Muscle of back (tissue), 11 donors: ENCODE results near the gene ABCD1. TPM values are rescaled to one million over a fixed set of nuclear protein-coding genes. Genes with fewer than 3 reads are reported as not detected.

Experiments used
- DNase-seq, 3 donors: peaks; one replicate each; pipeline versions ENCODE4 v3.0.0 to v3.0.0-alpha.2; 2013
- polyA plus RNA-seq, 10 donors: library from polyadenylated mRNA; unstranded; fragments of 120-200 nt; gene quantifications; one replicate each; pipeline ENCODE4 v1.2.1, GENCODE V29; 2013; ENCODE audit not compliant: insufficient read length in 10 of 10

The ABCD1 gene
- polyA plus RNA-seq, 10 donors: 7.0 to 9.9 (median 8.6) TPM

- no peak for DNase-seq
Observed at GRCh38 chrX:153772316-153773217, 47.9 kb downstream of the ABCD1 start.

- DNase-seq: no peak
Observed at GRCh38 chrX:153773218-153773611, 48.6 kb downstream of the ABCD1 start.

- no peak for DNase-seq
Observed at GRCh38 chrX:153773741-153774575, 49.3 kb downstream of the ABCD1 start.

GRCh38 chrX:153774576-153775292, 50.1 kb downstream of the ABCD1 start:
- DNase-seq: no peak

GRCh38 chrX:153775293-153776119, 50.9 kb downstream of the ABCD1 start:
- no peak for DNase-seq

- no peak for DNase-seq
Observed at GRCh38 chrX:153776120-153776599, 51.5 kb downstream of the ABCD1 start.

- DNase-seq: no peak
Observed at GRCh38 chrX:153776611-153777045, 52.0 kb downstream of the ABCD1 start.

GRCh38 chrX:153777261-153778090, 52.8 kb downstream of the ABCD1 start:
- DNase-seq: no peak

GRCh38 chrX:153778181-153778580, 53.5 kb downstream of the ABCD1 start:
- DNase-seq: no peak

- no peak for DNase-seq
Observed at GRCh38 chrX:153778684-153779101, 54.0 kb downstream of the ABCD1 start.

GRCh38 chrX:153779891-153780677, 55.4 kb downstream of the ABCD1 start:
- DNase-seq: no peak

- peak in 2 of 3 donors; percentile 37 to 60 for DNase-seq
Observed at GRCh38 chrX:153780678-153781427, 56.2 kb downstream of the ABCD1 start, which contains the start of gene SRPK3. Gene SRPK3 (plus strand): TSS chrX:153781041. CDS start chrX:153781087, 46 bp downstream.

GRCh38 chrX:153781428-153782047, 56.9 kb downstream of the ABCD1 start:
- peak in 1 of 3 donors; percentile 42 for DNase-seq

GRCh38 chrX:153782313-153782712, 57.7 kb downstream of the ABCD1 start:
- DNase-seq: peak in 1 of 3 donors; percentile 32

- no peak for DNase-seq
Observed at GRCh38 chrX:153782871-153783270, 58.2 kb downstream of the ABCD1 start.

- DNase-seq: no peak
Observed at GRCh38 chrX:153783378-153784013, 58.8 kb downstream of the ABCD1 start.

GRCh38 chrX:153784325-153784967, 59.8 kb downstream of the ABCD1 start:
- DNase-seq: no peak
